MCF 10A (cell line): ENCODE data around the gene KLHL11. TPM values are rescaled to one million over a fixed set of nuclear protein-coding genes. Genes with fewer than 3 reads are reported as not detected.

Experiments
- Bru-seq: library from RNA; stranded (reverse); fragments of 400-500 nt; gene quantifications from one replicate; lab custom pipeline; 2021; lab: Mats Ljungman, UMichigan
- BruChase-seq, 2 experiments: library from RNA; stranded (reverse); fragments of 400-500 nt; gene quantifications; one replicate each; lab custom pipeline; 2021; lab: Mats Ljungman, UMichigan
- BruUV-seq: library from RNA; stranded (reverse); fragments of 400-500 nt; replicated peaks from 2 replicates; lab custom pipeline; 2021; lab: Mats Ljungman, UMichigan
- CTCF ChIA-PET: fragments of 300-600 bp; sonication (Branson Sonifier 250); formaldehyde crosslinking; extraction: SDS; loops from one replicate; lab custom pipeline; 2021; ENCODE audit warnings: antibody characterized with exemption, inconsistent platforms; lab: Yijun Ruan, JAX
- POLR2A ChIA-PET: fragments of 300-600, 350-650 bp; sonication (Branson Sonifier 250); formaldehyde crosslinking; extraction: SDS; loops from one replicate; lab custom pipeline; 2020; ENCODE audit warnings: antibody characterized with exemption, inconsistent platforms; lab: Yijun Ruan, JAX
- DNase-seq: peaks from one replicate; pipeline ENCODE4 v3.0.0-alpha.2; 2018; ENCODE audit not compliant: unreplicated experiment
- H3K27ac Mint-ChIP-seq: one replicate; pipeline ENCODE4 v1.8.0; 2022; ENCODE audit warnings: mild to moderate bottlenecking, low read depth, mixed read lengths; ENCODE audit not compliant: unreplicated experiment
- H3K27me3 Mint-ChIP-seq: one replicate; pipeline ENCODE4 v1.8.0; 2022; ENCODE audit warnings: mixed read lengths; ENCODE audit not compliant: insufficient read depth, unreplicated experiment
- H3K36me3 Mint-ChIP-seq: one replicate; pipeline ENCODE4 v1.8.0; 2022; ENCODE audit warnings: mild to moderate bottlenecking, moderate library complexity, mixed read lengths; ENCODE audit not compliant: insufficient read depth, unreplicated experiment
- H3K4me1 Mint-ChIP-seq: one replicate; pipeline ENCODE4 v1.8.0; 2022; ENCODE audit warnings: mixed read lengths; ENCODE audit not compliant: insufficient read depth, unreplicated experiment
- H3K4me3 Mint-ChIP-seq: one replicate; pipeline ENCODE4 v1.8.0; 2022; ENCODE audit warnings: mild to moderate bottlenecking, moderate library complexity, mixed read lengths; ENCODE audit not compliant: unreplicated experiment
- H3K9me3 Mint-ChIP-seq: one replicate; pipeline ENCODE4 v1.8.0; 2022; ENCODE audit warnings: mixed read lengths; ENCODE audit not compliant: unreplicated experiment
- intact Hi-C: fragments of 100-400 bp; cut with micrococcal nuclease; formaldehyde crosslinking; loops from 2 replicates; pipeline ENCODE4 v1.14.1; 2022
- long read RNA-seq: library from polyadenylated mRNA; stranded (forward); transcript quantifications from one replicate; pipeline ENCODE4 v2.0.0, GENCODE V29; 2022
- total RNA-seq: library from RNA; stranded (reverse); gene quantifications from 2 replicates; pipeline ENCODE4 v1.2.3, GENCODE V29; 2022
- TF ChIP-seq, protein P1 (sequence below): fragments of 200-600 bp; IDR thresholded peaks from one replicate; pipeline ENCODE4 v1.8.0; 2022; ENCODE audit warnings: antibody characterized with exemption, mild to moderate bottlenecking; ENCODE audit not compliant: unreplicated experiment

The KLHL11 gene
- total RNA-seq (19.1 and 22.3 TPM in 2 replicates), Bru-seq, nascent RNA (percentile 64 among the genes with signal in this experiment), BruChase-seq, experiment 1, labeled RNA remaining after a 6-hour chase (percentile 87 among the genes with signal in this experiment), BruChase-seq, experiment 2, labeled RNA remaining after a 2-hour chase (percentile 89 among the genes with signal in this experiment)
- long read RNA-seq, partial matches to known transcripts = 1 of 5 reads
- long read RNA-seq, other reads (novel, unspliced or antisense) = 2 of 5 reads

GRCh38 chr17:41864836-41865595 is at the start of gene KLHL11:
Gene KLHL11, minus strand, starts transcription at chr17:41865423. Its CDS starts 53 bp downstream, at chr17:41865370.
- DNase-seq = peak; percentile 89
- TF ChIP-seq, protein P1, sequence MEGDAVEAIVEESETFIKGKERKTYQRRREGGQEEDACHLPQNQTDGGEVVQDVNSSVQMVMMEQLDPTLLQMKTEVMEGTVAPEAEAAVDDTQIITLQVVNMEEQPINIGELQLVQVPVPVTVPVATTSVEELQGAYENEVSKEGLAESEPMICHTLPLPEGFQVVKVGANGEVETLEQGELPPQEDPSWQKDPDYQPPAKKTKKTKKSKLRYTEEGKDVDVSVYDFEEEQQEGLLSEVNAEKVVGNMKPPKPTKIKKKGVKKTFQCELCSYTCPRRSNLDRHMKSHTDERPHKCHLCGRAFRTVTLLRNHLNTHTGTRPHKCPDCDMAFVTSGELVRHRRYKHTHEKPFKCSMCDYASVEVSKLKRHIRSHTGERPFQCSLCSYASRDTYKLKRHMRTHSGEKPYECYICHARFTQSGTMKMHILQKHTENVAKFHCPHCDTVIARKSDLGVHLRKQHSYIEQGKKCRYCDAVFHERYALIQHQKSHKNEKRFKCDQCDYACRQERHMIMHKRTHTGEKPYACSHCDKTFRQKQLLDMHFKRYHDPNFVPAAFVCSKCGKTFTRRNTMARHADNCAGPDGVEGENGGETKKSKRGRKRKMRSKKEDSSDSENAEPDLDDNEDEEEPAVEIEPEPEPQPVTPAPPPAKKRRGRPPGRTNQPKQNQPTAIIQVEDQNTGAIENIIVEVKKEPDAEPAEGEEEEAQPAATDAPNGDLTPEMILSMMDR = no peak
- Mint-ChIP-seq H3K27me3 (no peaks in the 10 kb centered on the region), H3K4me3 (no peak within 1 kb of the TSS), H3K4me1 (peaks cover 7% of the 10 kb centered on the region), H3K9me3 (no peaks in the 10 kb centered on the region), H3K36me3 (peaks cover 42% of the 10 kb centered on the region), H3K27ac (no peak within 1 kb of the TSS)
- CTCF ChIA-PET = interaction anchor here (0.6 to 1.3 kb wide), 7 partner anchors 28 to 981 kb away, joined by 3 to 4 read pairs (median 3); no protein-coding TSS in a partner anchor
- POLR2A ChIA-PET = interaction anchor here (0.6 to 3.5 kb wide), 35 partner anchors 9 to 741 kb away, joined by 3 to 40 read pairs (median 4); partner anchors contain the start of genes ACLY, CNP, EIF1 and FKBP10
- no TSS peak for BruUV-seq
- intact Hi-C loops = loop anchor here (2.0 kb wide), 1 partner anchor 52 kb away; the partner anchor contains the start of gene FKBP10

GRCh38 chr17:41915020-41915419 is 49.8 kb upstream of the KLHL11 start:
- ChIA-PET POLR2A (interaction anchor here (0.6 to 1.0 kb wide), 3 partner anchors 16 to 1924 kb away, joined by 3 to 8 read pairs (median 3); partner anchors contain the start of gene ODAD4), CTCF (interaction anchor here (0.7 to 1.2 kb wide), 2 partner anchors 14 to 29 kb away, joined by 3 to 4 read pairs; no protein-coding TSS in a partner anchor)
- TF ChIP-seq, protein P1 = no peak
- H3K27ac Mint-ChIP-seq = no peak overlapping the region
- no peaks in the 10 kb centered on the region for H3K27me3 Mint-ChIP-seq
- H3K4me1 Mint-ChIP-seq = peaks cover 26% of the 10 kb centered on the region
- H3K4me3 Mint-ChIP-seq = no peak overlapping the region
- H3K36me3 Mint-ChIP-seq = peaks cover 44% of the 10 kb centered on the region
- DNase-seq = no peak
- no peaks in the 10 kb centered on the region for H3K9me3 Mint-ChIP-seq
- intact Hi-C loops = no loop called here
- BruUV-seq = no TSS peak

- POLR2A ChIA-PET = interaction anchor here (0.7 to 1.1 kb wide), 3 partner anchors 12 to 102 kb away, joined by 3 to 8 read pairs (median 3); partner anchors contain the start of gene ODAD4
- intact Hi-C loops = no loop called here
- Mint-ChIP-seq H3K9me3 (no peaks in the 10 kb centered on the region), H3K4me1 (peaks cover 25% of the 10 kb centered on the region), H3K27me3 (no peaks in the 10 kb centered on the region), H3K36me3 (peaks cover 50% of the 10 kb centered on the region), H3K4me3 (no peak overlapping the region), H3K27ac (no peak overlapping the region)
- no peak for DNase-seq
- TF ChIP-seq, protein P1 = no peak
- no TSS peak for BruUV-seq
- CTCF ChIA-PET = interaction anchor here (0.5 to 1.2 kb wide), 3 partner anchors 13 to 143 kb away, joined by 3 to 4 read pairs (median 4); no protein-coding TSS in a partner anchor
These were observed 49.1 kb upstream of the KLHL11 start for GRCh38 chr17:41914358-41914766.
